ENCODE data around the gene PGS1.

PGS1 gene

GRCh38 chr17:78411241-78411857, 32.9 kb downstream of the PGS1 start:
- DNase-seq = no peak

GRCh38 chr17:78412403-78412802, 34.0 kb downstream of the PGS1 start:
- DNase-seq = no peak

GRCh38 chr17:78414178-78415162, 36.0 kb downstream of the PGS1 start:
- no peak for DNase-seq

GRCh38 chr17:78415821-78416711, 37.6 kb downstream of the PGS1 start:
- DNase-seq = peak; percentile 73

GRCh38 chr17:78416791-78417530, 38.5 kb downstream of the PGS1 start:
- DNase-seq = no peak

GRCh38 chr17:78417531-78417909, 39.1 kb downstream of the PGS1 start:
- DNase-seq = no peak

- no peak for DNase-seq
Observed at GRCh38 chr17:78418326-78419026, 40.0 kb downstream of the PGS1 start.

GRCh38 chr17:78419970-78420815, 41.7 kb downstream of the PGS1 start:
- DNase-seq = no peak

GRCh38 chr17:78421084-78421533, 42.7 kb downstream of the PGS1 start:
- no peak for DNase-seq

- DNase-seq = peak; percentile 76
Observed at GRCh38 chr17:78421534-78422266, 43.3 kb downstream of the PGS1 start.

GRCh38 chr17:78422267-78422605, 43.8 kb downstream of the PGS1 start:
- no peak for DNase-seq

GRCh38 chr17:78422872-78423588, 44.6 kb downstream of the PGS1 start:
- DNase-seq = no peak

GRCh38 chr17:78423961-78424675, 45.7 kb downstream of the PGS1 start:
- DNase-seq = no peak

- no peak for DNase-seq
Observed at GRCh38 chr17:78425429-78425828, 47.0 kb downstream of the PGS1 start.

GRCh38 chr17:78426293-78426879, 47.9 kb downstream of the PGS1 start:
- DNase-seq = no peak

GRCh38 chr17:78427140-78427539, 48.7 kb downstream of the PGS1 start:
- no peak for DNase-seq

- DNase-seq = no peak
Observed at GRCh38 chr17:78428025-78428575, 49.7 kb downstream of the PGS1 start.

All from left hindlimb (tissue), 1 donor.